ENCODE results near the gene GNAQ.
"Not testable (repeated sequence)": the region's sequence is repeated elsewhere in the genome, so short reads cannot be mapped to it uniquely, and the experiment has no call there.

GNAQ gene

GRCh38 chr9:77866878-77867277 lies 164.7 kb downstream of the GNAQ start:
- no peak for DNase-seq

- DNase-seq, result no peak
Observed at GRCh38 chr9:77865385-77866047, 166.1 kb downstream of the GNAQ start.

- DNase-seq, result no peak
Observed at GRCh38 chr9:77864211-77864889, 167.3 kb downstream of the GNAQ start.

GRCh38 chr9:77863638-77864037 lies 168.0 kb downstream of the GNAQ start:
- DNase-seq, result not testable (repeated sequence)

GRCh38 chr9:77860953-77861352 lies 170.7 kb downstream of the GNAQ start:
- DNase-seq, result not testable (repeated sequence)

- DNase-seq, result no peak
Observed at GRCh38 chr9:77857513-77858259, 173.9 kb downstream of the GNAQ start.

- no peak for DNase-seq
Observed at GRCh38 chr9:77856615-77857014, 175.0 kb downstream of the GNAQ start.

- DNase-seq, result no peak
Observed at GRCh38 chr9:77854916-77855311, 176.7 kb downstream of the GNAQ start.

GRCh38 chr9:77854258-77854915 lies 177.2 kb downstream of the GNAQ start:
- DNase-seq, result no peak

GRCh38 chr9:77853716-77854115 lies 177.9 kb downstream of the GNAQ start:
- no peak for DNase-seq

- no peak for DNase-seq
Observed at GRCh38 chr9:77851882-77852595, 179.6 kb downstream of the GNAQ start.

- DNase-seq, result no peak
Observed at GRCh38 chr9:77848897-77849296, 182.7 kb downstream of the GNAQ start.

GRCh38 chr9:77848404-77848803 lies 183.2 kb downstream of the GNAQ start:
- DNase-seq, result no peak

- no peak for DNase-seq
Observed at GRCh38 chr9:77847626-77848025, 184.0 kb downstream of the GNAQ start.

GRCh38 chr9:77847059-77847499 lies 184.5 kb downstream of the GNAQ start:
- no peak for DNase-seq

GRCh38 chr9:77844415-77844814 lies 187.2 kb downstream of the GNAQ start:
- no peak for DNase-seq

- DNase-seq, result no peak
Observed at GRCh38 chr9:77843871-77844155, 187.8 kb downstream of the GNAQ start.

GRCh38 chr9:77843076-77843870 lies 188.3 kb downstream of the GNAQ start:
- no peak for DNase-seq

- no peak for DNase-seq
Observed at GRCh38 chr9:77841739-77842386, 189.7 kb downstream of the GNAQ start.

GRCh38 chr9:77839459-77840140 lies 192.0 kb downstream of the GNAQ start:
- DNase-seq, result no peak

- DNase-seq, result no peak
Observed at GRCh38 chr9:77838986-77839385, 192.6 kb downstream of the GNAQ start.
